A673 (cell line): ENCODE results near the gene DYTN. TPM values are rescaled to one million over a fixed set of nuclear protein-coding genes. Genes with fewer than 3 reads are reported as not detected.

ENCODE experiments used
- BruUV-seq: library from RNA; stranded (reverse); fragments of 400-500 nt; replicated peaks from 2 replicates; lab custom pipeline; 2021; lab: Mats Ljungman, UMichigan
- CTCF ChIA-PET: fragments of 300-600 bp; sonication (Branson Sonifier 250); formaldehyde crosslinking; loops from one replicate; lab custom pipeline; 2022; ENCODE audit warnings: antibody characterized with exemption; lab: Charles Lee
- POLR2A ChIA-PET: fragments of 300-600 bp; sonication (Branson Sonifier 250); formaldehyde crosslinking; loops from one replicate; lab custom pipeline; 2022; ENCODE audit warnings: antibody characterized with exemption; ENCODE audit not compliant: low non-redundant PET; lab: Charles Lee
- DNase-seq: peaks from one replicate; pipeline ENCODE4 v3.0.0-alpha.2; 2015; ENCODE audit warnings: low spot score
- H3K27ac ChIP-seq: fragments of 200-600 bp; sonication (generic); 2 replicates; pipeline ENCODE4 v1.5.1; 2016; ENCODE audit warnings: mixed run types, low read depth, mild to moderate bottlenecking, mixed read lengths, antibody characterized with exemption, low read length; ENCODE audit not compliant: poor library complexity, severe bottlenecking
- H3K27me3 ChIP-seq: fragments of 200-600 bp; sonication (generic); replicated peaks from 2 replicates; pipeline ENCODE4 v1.6.1; 2017; ENCODE audit warnings: mixed run types, low read depth, mild to moderate bottlenecking, mixed read lengths, antibody characterized with exemption, low read length; ENCODE audit not compliant: insufficient read depth, poor library complexity
- H3K36me3 ChIP-seq: fragments of 200-600 bp; sonication (generic); 2 replicates; pipeline ENCODE4 v1.6.1; 2016; ENCODE audit warnings: mixed run types, mild to moderate bottlenecking, mixed read lengths, antibody characterized with exemption, low read length; ENCODE audit not compliant: insufficient read depth, poor library complexity, severe bottlenecking
- H3K4me1 ChIP-seq: fragments of 200-600 bp; sonication (generic); 2 replicates; pipeline ENCODE4 v1.6.1; 2017; ENCODE audit warnings: mixed run types, mild to moderate bottlenecking, mixed read lengths, antibody characterized with exemption, low read length; ENCODE audit not compliant: insufficient read depth, poor library complexity, severe bottlenecking
- H3K4me3 ChIP-seq: fragments of 200-600 bp; sonication (generic); 2 replicates; pipeline ENCODE4 v1.5.1; 2016; ENCODE audit warnings: low read depth, mixed run types, mild to moderate bottlenecking, mixed read lengths, low read length; ENCODE audit not compliant: poor library complexity, severe bottlenecking
- H3K9me3 ChIP-seq: fragments of 200-600 bp; sonication (generic); 2 replicates; pipeline ENCODE4 v1.6.1; 2016; ENCODE audit warnings: mixed run types, low read depth, mild to moderate bottlenecking, mixed read lengths, antibody characterized with exemption, low read length; ENCODE audit not compliant: poor library complexity, severe bottlenecking
- EZH2 ChIP-seq: fragments of 200-600 bp; sonication (generic); IDR thresholded peaks from 2 replicates; pipeline ENCODE4 v1.6.1; 2017; ENCODE audit warnings: borderline replicate concordance, low read depth, mild to moderate bottlenecking, mixed read lengths, antibody characterized with exemption, low read length; ENCODE audit not compliant: poor library complexity, severe bottlenecking
- intact Hi-C: fragments of 100-400 bp; cut with micrococcal nuclease; formaldehyde crosslinking; loops from one replicate; pipeline ENCODE4 v1.10.0; 2022; ENCODE audit not compliant: unreplicated experiment
- total RNA-seq: library from RNA; stranded (reverse); gene quantifications from 2 replicates; pipeline ENCODE4 v1.2.3, GENCODE V29; 2021
- TF ChIP-seq, protein P1 (sequence below): fragments of 300-800, 200-600 bp; sonication (generic); conservative IDR thresholded peaks from 2 replicates; pipeline ENCODE4 v1.5.1; 2017; ENCODE audit warnings: low read depth, mild to moderate bottlenecking, antibody characterized with exemption, low read length, moderate library complexity, mixed read lengths

Gene DYTN
- total RNA-seq, 1 experiment from 2014 or later: not detected

DNA sequence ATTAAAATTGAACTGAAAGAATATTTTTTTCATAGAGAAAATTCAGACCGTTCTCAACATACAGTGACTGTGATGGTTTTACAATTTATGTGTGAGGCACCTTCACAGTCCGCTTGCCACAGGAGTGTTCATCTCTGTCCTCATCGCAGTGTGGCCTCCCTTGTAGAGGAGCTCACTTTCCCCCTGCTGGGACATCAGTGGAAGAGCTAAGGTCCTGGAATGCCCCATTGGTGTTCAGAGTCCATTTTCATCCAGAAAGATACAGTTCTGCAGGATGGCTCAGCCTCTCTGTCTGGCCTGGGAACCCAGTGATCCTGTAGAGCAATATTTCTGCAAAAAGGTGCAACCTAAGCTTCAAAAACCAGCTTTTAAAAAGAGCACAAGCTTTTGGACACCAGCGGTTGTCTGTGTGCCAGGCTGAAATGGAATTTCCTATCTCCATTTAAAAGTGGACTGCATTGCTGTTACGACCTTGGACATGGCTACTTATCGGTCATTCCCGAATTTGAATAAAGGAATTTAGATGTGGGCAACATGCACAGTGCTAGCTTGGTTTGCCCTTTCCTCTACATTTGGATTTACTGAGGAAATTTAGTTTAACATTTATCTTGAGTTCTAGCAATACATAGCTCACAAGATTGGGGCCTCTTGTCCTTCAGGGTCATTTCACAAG is 102.6 kb downstream of the DYTN start:
- Histone ChIP-seq H3K36me3 (no peaks in the 10 kb centered on the region), H3K4me3 (no peak overlapping the region), H3K27ac (no peak overlapping the region), H3K9me3 (no peaks in the 10 kb centered on the region), H3K4me1 (no peaks in the 10 kb centered on the region), H3K27me3 (no peaks in the 10 kb centered on the region)
- intact Hi-C loops: no loop called here
- ChIA-PET POLR2A (no interaction called here), CTCF (no interaction called here)
- TF ChIP-seq, protein P1, sequence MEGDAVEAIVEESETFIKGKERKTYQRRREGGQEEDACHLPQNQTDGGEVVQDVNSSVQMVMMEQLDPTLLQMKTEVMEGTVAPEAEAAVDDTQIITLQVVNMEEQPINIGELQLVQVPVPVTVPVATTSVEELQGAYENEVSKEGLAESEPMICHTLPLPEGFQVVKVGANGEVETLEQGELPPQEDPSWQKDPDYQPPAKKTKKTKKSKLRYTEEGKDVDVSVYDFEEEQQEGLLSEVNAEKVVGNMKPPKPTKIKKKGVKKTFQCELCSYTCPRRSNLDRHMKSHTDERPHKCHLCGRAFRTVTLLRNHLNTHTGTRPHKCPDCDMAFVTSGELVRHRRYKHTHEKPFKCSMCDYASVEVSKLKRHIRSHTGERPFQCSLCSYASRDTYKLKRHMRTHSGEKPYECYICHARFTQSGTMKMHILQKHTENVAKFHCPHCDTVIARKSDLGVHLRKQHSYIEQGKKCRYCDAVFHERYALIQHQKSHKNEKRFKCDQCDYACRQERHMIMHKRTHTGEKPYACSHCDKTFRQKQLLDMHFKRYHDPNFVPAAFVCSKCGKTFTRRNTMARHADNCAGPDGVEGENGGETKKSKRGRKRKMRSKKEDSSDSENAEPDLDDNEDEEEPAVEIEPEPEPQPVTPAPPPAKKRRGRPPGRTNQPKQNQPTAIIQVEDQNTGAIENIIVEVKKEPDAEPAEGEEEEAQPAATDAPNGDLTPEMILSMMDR: no peak
- no peak for TF ChIP-seq EZH2
- no TSS peak for BruUV-seq
- no peak for DNase-seq

DNA sequence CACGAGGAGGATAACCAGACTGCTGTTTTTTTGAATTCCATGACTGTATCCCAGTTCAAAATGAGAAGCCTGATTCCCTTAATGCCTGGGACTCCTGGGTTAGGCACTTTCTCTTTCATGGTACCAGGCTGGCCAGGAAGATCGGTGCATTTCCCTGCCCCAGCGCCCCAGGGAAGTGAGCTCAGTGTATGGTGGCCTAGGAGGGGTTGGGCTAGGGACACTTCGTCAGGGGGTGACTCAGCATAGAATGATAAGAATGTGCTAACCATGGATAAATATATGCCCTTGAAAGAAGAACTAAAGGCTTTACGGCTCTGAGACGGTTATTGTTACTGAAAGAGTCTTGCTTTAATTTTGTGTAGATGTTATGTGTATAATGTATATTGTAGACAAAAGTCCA is 103.4 kb downstream of the DYTN start:
- Histone ChIP-seq H3K9me3 (no peaks in the 10 kb centered on the region), H3K4me3 (no peak overlapping the region), H3K4me1 (no peaks in the 10 kb centered on the region), H3K36me3 (no peaks in the 10 kb centered on the region), H3K27me3 (no peaks in the 10 kb centered on the region), H3K27ac (no peak overlapping the region)
- no TSS peak for BruUV-seq
- ChIA-PET CTCF (no interaction called here), POLR2A (no interaction called here)
- peak; percentile 11 for DNase-seq
- intact Hi-C loops: no loop called here
- TF ChIP-seq, protein P1: no peak
- no peak for TF ChIP-seq EZH2

DNA sequence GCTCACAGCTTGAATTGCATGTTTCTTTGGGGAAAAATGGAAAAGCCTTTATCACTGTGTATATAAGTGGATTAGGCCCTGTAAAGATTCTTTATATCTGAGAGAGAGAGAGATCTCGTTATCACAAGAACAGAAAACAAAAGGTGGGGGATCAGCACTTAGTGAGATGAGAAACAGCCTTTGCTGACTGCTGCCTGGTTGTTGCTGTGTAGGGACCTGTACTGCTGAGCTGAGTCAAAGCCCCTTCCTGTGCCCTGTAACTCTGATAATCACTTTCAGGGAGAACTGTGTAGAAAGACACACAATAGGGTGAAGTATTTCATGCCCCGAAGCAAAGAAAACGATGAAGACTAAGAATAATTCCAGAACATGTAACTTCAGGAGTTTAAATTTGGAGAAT is 106.5 kb downstream of the DYTN start:
- BruUV-seq: no TSS peak
- H3K36me3 ChIP-seq: no peaks in the 10 kb centered on the region
- no peaks in the 10 kb centered on the region for H3K9me3 ChIP-seq
- CTCF ChIA-PET: no interaction called here
- H3K27me3 ChIP-seq: no peaks in the 10 kb centered on the region
- H3K4me1 ChIP-seq: no peaks in the 10 kb centered on the region
- intact Hi-C loops: no loop called here
- no peak overlapping the region for H3K27ac ChIP-seq
- no peak for DNase-seq
- POLR2A ChIA-PET: no interaction called here
- no peak overlapping the region for H3K4me3 ChIP-seq
- TF ChIP-seq, protein P1: no peak
- TF ChIP-seq EZH2: no peak
